GM19324 (cell line): ENCODE measurements around the gene AHSG.

ENCODE experiments used
- ATAC-seq: cut with Tn5 transposase; IDR thresholded peaks from one replicate; pipeline ENCODE4 v1.9.1; 2021; ENCODE audit warnings: mild to moderate bottlenecking, moderate library complexity; ENCODE audit not compliant: unreplicated experiment, low FRiP score

The AHSG gene

GRCh38 chr3:186592682-186593081, 20.2 kb upstream of the AHSG start:
- no peak for ATAC-seq

GRCh38 chr3:186593862-186594261, 19.0 kb upstream of the AHSG start:
- no peak for ATAC-seq

- ATAC-seq: no peak
Measured at GRCh38 chr3:186594591-186595113, 18.2 kb upstream of the AHSG start.

- no peak for ATAC-seq
Measured at GRCh38 chr3:186596568-186597287, 16.1 kb upstream of the AHSG start.

- no peak for ATAC-seq
Measured at GRCh38 chr3:186598108-186598784, 14.6 kb upstream of the AHSG start.

GRCh38 chr3:186598794-186599141, 14.1 kb upstream of the AHSG start:
- ATAC-seq: no peak

GRCh38 chr3:186599142-186599784, 13.6 kb upstream of the AHSG start:
- ATAC-seq: no peak

GRCh38 chr3:186599785-186600166, 13.1 kb upstream of the AHSG start:
- ATAC-seq: no peak

GRCh38 chr3:186600896-186601295, 12.0 kb upstream of the AHSG start:
- ATAC-seq: no peak

GRCh38 chr3:186603159-186603558, 9.7 kb upstream of the AHSG start:
- no peak for ATAC-seq

GRCh38 chr3:186605078-186605477, 7.8 kb upstream of the AHSG start:
- no peak for ATAC-seq

GRCh38 chr3:186605561-186606545, 7.0 kb upstream of the AHSG start:
- ATAC-seq: no peak

- no peak for ATAC-seq
Measured at GRCh38 chr3:186608624-186609215, 4.1 kb upstream of the AHSG start.

- no peak for ATAC-seq
Measured at GRCh38 chr3:186609247-186609868, 3.5 kb upstream of the AHSG start.

GRCh38 chr3:186612065-186612464, 795 bp upstream of the AHSG start:
- no peak for ATAC-seq

GRCh38 chr3:186613637-186614265, 891 bp downstream of the AHSG start:
- ATAC-seq: no peak

- no peak for ATAC-seq
Measured at GRCh38 chr3:186614266-186614596, 1.4 kb downstream of the AHSG start.

GRCh38 chr3:186614597-186615483, 2.0 kb downstream of the AHSG start:
- ATAC-seq: peak; percentile 52
